Esophagus muscularis mucosa (tissue), 4 donors: ENCODE data around the gene CNNM1.

Source experiments
- EP300 ChIP-seq: sonication (generic); formaldehyde crosslinking; IDR thresholded peaks from one replicate; pipeline ENCODE4 v1.6.1; 2017; ENCODE audit warnings: antibody characterized with exemption
- POLR2A ChIP-seq: fragments of 450-650 bp; IDR thresholded peaks from one replicate; pipeline ENCODE4 v1.6.1; 2017; ENCODE audit warnings: antibody characterized with exemption, moderate library complexity, mild to moderate bottlenecking, low read depth
- POLR2AphosphoS5 ChIP-seq, 2 donors: sonication (generic); formaldehyde crosslinking; IDR thresholded peaks; one replicate each; pipeline ENCODE4 v1.6.1; 2017; ENCODE audit warnings: antibody characterized with exemption in 2 of 2
- TF ChIP-seq, protein P1 (sequence below), 3 experiments: fragments of 200-600 bp in 2 of 3; fragments of 450-650 bp in 1 of 3; sonication (generic) in 2 of 3; IDR thresholded peaks; one replicate each; pipeline ENCODE4 v1.5.1; 2017 to 2019; ENCODE audit warnings: antibody characterized with exemption in 3 of 3, mild to moderate bottlenecking in 2 of 3, moderate library complexity in 1 of 3

DNA sequence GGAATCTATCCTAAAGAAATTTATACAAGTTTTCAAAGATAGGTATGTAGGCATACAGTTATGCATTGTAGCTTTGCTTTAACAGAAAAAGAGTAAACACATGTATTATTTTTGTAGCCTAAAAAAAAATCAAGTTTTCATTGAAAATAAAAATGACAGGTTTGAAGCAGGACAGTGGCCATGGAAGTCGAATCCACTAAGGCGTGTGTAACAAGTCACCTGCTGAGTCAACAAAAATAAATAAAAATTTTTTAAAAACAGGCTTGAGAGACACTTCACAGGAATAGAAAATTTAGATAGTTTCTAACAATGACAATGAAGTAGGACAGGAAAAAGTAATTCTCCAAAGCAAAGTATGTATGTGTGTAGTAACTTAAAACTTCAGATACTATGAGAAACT, 109.7 kb downstream of the CNNM1 start:
- TF ChIP-seq POLR2AphosphoS5 (IDR thresholded peaks at IDR 0.05) = no peak
- TF ChIP-seq, protein P1, sequence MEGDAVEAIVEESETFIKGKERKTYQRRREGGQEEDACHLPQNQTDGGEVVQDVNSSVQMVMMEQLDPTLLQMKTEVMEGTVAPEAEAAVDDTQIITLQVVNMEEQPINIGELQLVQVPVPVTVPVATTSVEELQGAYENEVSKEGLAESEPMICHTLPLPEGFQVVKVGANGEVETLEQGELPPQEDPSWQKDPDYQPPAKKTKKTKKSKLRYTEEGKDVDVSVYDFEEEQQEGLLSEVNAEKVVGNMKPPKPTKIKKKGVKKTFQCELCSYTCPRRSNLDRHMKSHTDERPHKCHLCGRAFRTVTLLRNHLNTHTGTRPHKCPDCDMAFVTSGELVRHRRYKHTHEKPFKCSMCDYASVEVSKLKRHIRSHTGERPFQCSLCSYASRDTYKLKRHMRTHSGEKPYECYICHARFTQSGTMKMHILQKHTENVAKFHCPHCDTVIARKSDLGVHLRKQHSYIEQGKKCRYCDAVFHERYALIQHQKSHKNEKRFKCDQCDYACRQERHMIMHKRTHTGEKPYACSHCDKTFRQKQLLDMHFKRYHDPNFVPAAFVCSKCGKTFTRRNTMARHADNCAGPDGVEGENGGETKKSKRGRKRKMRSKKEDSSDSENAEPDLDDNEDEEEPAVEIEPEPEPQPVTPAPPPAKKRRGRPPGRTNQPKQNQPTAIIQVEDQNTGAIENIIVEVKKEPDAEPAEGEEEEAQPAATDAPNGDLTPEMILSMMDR (IDR thresholded peaks at IDR 0.05) = no peak
- TF ChIP-seq POLR2A = no peak
- no peak for TF ChIP-seq EP300
